LNCAP (cell line): Measurements from ENCODE around the gene USP48.

ENCODE experiments used
- CTCF ChIP-seq: fragments of 450-650 bp; IDR thresholded peaks from 2 replicates; pipeline ENCODE4 v1.5.1; 2017; ENCODE audit warnings: mild to moderate bottlenecking

Gene USP48

DNA sequence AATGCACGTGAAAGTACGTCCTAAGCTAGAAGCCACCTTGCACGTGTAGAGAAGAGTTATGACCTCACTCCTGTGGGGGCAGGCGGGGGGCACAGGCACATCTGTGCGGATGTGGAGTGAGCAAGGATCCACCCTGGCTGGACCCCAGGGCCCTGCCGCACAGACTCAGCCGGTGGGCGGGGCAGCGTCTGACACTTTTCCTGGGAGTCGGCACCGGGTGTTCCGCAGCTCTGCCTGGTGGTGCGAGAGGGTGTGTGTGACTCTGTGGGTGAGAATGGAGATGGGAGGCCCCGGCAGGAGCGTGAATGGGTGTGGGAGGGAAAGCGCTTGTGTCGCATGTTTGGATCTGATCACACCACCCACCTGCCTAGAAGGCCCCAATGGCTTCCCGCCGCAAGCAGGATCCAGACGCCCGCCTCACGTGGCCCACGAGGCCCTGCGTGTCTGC lies 143.3 kb downstream of the USP48 start:
- no peak for TF ChIP-seq CTCF

GRCh38 chr1:21638531-21639341 lies 144.2 kb downstream of the USP48 start:
- TF ChIP-seq CTCF: no peak

GRCh38 chr1:21637514-21637913 lies 145.4 kb downstream of the USP48 start:
- TF ChIP-seq CTCF: no peak

GRCh38 chr1:21636029-21636428 lies 146.9 kb downstream of the USP48 start:
- no peak for TF ChIP-seq CTCF

DNA sequence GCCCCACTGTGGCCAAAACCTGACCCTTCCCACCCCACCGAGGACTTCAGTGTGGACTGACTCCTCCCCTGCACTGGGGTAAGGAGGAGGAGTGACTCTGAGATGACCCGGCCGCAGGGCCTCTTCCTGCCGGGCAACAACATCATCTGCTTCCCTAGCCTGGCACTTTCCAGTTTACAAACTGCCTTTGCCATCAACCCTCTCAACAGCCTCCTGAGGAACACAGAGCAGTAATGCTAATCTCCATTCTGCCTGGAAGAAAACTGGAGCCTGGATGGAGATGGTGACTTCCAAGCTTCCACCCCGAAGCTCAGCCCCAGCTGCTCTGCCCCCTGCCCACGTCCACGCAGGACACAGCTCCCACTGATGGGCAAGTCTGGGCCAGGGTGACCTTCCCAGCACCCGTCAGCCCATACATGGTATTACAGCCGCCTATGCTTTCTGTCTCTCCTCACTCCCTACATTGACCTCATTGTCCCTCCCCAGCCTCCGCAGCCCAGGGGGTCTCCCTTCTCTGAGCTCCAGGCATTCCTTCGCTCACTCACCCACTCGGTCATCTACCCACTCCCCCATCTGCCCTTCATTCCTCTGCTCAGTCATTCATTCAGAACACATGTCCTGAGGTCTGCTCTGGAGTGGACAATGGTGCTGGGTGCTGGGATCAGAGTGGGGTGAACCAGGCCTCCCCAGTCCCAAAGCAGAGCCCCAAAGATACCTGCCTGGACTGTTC lies 148.0 kb downstream of the USP48 start:
- TF ChIP-seq CTCF: no peak

DNA sequence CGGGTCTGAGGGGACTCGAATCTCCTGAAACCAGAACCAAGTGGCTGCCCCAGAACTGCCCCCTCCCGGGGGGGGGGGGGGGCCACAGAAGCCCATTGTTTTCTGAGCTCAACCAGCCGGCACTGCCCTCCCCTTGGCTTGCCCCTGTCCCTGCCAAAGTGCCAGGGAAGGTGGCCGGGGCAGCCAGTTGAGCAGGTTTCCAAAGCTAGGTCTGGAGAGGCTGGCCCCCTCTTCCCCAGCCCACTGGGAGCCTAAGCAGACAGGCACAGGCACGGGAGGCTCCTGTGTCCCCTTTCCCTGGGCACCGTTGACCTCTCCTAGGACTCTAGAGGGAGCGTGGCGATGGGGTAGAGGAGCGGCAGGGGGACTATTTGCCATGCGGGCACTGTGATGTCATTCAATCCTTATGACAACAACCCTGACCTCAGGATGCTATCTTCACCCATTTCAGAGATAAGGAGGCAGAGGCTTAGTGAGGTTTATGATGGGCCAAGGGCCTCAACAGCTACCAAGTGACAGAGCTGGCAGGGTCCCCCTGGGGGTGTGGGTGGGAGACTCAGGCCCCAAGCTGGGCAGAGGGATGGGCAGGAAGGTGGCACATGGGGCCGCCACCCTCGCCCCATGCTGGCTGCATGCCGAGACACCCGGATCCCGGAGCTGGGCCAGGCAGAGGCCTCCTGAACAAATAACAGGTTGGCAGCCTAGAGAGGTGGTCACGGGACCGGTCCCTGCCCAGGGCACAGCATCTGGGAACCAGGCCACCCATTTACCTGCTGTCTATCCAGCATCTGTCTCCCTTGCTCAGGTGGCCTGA lies 148.8 kb downstream of the USP48 start:
- no peak for TF ChIP-seq CTCF

- TF ChIP-seq CTCF: no peak
These were observed 149.7 kb downstream of the USP48 start for GRCh38 chr1:21633141-21633755.
